ENCODE data around the gene NUDT9. TPM values are rescaled to one million over a fixed set of nuclear protein-coding genes. Genes with fewer than 3 reads are reported as not detected.
A peak's percentile ranks its signal among the peaks of the same experiment; 100 is the strongest.
"Not testable (repeated sequence)": the region's sequence is repeated elsewhere in the genome, so short reads cannot be mapped to it uniquely, and the experiment has no call there.

Gene NUDT9
- total RNA-seq, 1 donor from 2014 or later = 5.8 TPM

DNA sequence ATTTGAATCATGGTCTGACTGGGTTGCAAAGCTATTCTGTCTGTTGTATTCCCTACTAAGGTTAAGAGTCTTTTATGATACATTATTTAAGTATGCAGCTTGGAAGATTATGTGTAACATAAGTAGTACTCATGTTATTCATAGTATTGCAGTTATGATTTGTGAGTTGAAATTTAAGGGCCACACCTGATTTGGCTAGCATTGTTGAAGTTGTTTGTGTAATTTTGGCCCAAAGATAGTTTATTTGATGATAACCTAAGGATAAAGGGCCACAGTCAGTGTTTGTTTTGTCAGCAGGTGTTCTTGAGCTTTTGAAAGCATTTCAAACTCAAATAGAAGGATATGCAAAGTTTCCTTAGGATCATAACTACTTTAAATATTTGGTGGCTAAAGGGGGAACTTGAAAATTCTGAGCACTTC is 38.9 kb downstream of the NUDT9 start:
- no peak for DNase-seq (ENCODE audit: low spot score)

DNA sequence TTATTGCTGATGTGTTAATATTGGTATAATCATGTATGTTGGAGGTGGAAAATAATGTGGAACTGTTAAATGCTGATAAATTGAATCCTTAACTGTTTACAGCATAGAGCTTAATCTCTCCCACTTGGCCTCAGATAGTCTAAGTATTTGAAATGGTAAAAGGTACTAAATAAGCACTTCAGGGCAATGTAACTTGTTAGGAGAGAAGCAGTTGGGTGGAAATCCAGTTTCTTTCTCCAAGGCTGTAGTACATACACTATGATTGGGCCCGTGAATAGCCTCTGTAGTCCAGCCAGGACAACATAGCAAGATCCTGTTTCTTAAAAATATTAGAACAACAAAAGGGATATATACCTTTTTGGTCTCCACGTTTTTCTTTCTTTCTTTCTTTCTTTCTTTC is 39.7 kb downstream of the NUDT9 start:
- no peak for DNase-seq (ENCODE audit: low spot score)

DNA sequence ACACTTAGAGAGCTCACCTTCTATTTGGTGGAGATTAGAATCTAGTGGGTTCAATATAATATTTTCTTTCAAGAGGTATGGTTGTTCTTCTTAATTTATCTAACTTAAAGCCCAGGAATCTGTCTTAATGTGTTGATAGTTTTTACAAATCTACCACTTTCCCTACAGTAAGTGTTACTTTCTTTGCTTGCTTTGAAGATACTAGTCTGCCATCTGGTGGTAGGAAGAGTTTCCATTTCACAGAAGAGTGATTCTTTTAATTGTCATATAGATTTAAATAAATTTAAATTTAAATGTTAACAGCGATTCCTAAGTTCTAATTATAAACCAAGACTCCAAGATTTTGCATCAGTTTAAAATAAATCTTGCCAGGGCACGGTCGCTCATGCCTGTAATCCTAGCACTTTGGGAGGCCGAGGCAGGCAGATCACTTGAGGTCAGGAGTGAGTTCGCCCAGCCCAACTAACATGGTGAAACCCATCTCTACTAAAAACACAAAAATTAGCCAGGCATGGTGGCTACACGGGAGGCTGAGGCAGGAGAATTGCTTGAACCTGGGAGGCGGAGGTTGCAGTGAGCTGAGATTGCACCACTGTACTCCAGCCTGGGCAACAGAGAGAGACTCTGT is 43.5 kb downstream of the NUDT9 start:
- DNase-seq (ENCODE audit: low spot score) = peak; percentile 43

DNA sequence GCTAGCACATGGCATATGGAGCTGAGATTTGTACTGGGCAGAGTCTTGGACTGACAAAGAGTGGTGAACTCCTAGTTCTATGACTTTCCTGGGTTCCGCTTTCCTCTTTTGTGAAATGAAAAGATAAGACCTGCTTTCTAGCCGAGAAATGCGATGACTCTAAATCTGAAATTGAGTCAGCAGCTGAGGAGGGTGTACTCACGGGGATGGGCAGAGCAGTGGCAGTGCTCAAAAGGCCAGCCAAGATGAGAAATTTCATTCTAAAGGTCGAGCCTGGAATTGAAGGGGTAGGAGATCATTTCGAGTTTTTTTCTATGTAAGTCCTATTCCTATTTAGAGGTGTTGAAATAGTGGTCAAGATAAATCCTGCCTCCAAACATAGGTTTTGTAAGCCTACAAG is 47.0 kb downstream of the NUDT9 start:
- no peak for DNase-seq (ENCODE audit: low spot score)

DNA sequence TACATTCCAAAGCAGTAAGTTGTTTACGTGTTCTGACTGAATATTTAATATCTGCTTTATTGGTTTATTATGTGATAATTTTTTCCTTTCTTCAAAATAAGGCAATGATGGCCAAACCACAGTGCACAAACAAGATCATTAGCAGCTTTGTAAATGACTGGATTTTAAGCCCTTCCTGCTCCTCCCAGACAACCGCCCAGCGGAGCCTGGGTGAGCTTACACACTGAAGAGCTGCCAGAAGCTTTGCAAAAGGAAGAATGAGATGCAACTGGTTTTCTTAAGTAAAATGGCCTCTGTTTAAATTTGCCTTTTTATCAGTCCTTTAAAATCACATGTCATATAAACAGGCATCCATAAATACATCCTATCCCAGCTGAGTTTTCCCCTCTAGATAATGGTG is 54.6 kb downstream of the NUDT9 start:
- DNase-seq (ENCODE audit: low spot score) = peak; percentile 29

DNA sequence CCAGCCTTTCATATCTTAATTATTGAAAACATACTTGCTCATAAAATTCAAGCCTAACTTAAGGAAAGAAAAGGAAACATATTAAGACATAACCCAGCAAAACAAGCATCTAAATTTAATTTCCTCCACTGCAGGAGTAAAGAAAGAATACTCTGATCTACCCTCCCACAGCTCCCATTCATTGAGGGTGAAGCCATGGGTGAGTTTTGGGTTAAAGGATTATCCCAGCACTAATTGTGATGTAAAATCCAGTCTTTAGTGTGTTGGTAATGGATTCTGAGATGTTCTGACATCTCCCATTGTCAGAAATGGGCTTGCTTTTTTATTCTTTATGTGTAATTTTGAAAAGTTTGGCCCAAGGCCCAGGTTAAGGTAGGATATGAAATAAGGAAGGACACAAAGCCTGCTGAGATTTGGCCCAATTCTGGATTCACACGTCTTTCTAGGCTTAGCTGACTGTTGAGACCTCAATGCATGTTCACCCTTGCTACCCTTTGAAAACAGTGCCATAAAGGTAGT is 56.4 kb downstream of the NUDT9 start:
- no peak for DNase-seq (ENCODE audit: low spot score)

DNA sequence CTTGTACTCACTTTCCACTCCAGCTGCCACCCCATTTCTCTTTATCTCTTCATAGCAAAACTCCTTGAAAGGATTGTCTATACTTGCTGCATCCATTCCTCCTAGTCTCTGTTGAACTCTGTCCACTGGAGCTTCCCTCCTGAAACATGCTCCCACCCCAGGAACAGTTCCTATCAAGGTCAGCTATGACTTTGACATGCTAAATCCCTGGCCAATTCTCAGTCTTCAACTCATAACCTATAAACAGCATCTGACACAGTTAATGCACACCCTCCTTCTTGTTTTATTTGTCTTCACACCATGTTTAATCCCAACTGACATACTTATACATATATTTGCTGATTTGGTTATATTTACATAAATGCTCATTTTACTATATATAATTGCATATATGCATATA is 59.0 kb downstream of the NUDT9 start:
- DNase-seq (ENCODE audit: low spot score) = no peak

DNA sequence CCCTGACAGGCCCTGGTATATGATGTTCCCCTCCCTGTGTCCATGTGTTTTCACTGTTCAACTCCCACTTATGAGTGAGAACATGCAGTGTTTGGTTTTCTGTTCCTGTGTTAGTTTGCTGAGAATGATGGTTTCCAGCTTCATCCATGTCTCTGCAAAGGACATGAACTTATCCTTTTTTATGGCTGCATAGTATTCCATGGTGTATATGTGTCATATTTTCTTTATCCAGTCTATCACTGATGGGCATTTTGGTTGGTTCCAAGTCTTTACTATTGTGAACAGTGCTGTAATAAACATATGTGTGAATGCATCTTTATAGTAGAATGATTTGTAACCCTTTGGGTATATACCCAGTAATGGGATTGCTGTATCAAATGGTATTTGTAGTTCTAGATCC is 60.9 kb downstream of the NUDT9 start:
- not testable (repeated sequence) for DNase-seq (ENCODE audit: low spot score)

DNA sequence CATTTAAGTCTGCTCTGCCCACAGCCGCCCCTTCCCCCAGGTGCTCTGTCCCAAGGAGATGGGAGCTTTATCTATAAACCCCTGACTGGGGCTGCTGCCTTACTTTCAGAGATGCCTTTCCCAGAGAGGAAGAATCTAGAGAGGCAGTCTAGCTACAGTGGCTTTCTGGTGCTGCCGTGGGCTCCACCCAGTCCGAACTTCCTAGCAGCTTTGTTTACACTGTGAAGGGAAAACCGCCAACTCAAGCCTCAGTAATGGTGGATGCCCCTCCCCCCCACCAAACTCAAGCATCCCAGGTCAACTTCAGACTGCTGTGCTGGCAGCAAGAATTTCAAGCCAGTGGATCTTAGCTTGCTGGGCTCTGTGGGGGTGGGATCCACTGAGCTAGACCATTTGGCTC is 66.3 kb downstream of the NUDT9 start:
- not testable (repeated sequence) for DNase-seq (ENCODE audit: low spot score)

DNA sequence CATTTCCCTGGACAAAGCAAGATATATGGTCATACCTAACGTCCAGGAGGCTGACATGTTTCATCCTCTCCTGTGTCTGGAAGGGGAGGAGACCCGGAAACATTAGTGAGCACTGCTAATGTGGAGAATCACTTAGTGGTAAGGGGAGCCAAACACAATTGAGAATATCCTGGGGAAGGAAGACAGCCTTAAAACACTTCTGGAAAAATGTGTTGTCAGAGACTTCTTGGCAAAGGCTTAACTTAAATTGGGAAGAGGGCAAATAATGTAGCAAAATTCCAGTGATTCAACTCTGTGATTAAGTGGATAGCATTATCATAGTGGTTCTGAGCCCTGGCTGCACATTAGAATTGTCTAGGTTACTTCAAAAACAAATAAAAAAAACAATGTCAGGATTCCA is 67.3 kb downstream of the NUDT9 start:
- no peak for DNase-seq (ENCODE audit: low spot score)

DNA sequence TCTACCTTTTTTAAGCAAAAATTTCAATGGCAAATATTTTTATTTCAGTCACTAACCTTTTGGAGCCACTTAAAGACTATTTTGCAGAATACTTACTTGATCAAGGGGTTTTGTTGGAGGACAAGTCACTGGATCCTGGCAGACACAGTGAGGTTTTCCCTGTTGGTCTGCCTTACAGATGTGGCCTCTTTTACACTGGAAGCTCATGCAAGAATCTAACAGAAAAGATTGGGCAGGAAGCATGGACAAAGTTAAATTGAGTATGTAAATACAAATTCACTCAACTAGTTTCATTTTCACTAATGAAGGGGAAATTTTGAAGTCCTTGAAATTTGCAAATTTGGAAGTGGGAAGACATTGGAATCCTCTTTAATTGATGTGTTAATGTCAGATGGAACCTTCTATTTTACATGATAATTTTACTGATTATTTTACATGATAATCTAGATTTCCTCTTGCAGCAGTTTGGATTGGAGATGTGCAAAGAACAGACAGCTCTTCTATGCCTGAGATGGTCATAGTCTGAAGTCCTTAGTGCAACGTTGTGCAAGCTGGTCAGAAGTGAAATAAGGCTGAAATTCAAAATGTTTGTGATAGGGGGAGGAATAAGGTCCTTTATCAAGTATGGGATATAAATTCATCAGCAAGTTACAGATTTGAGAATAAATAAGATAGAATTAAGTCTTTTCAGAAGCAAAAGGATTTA is 68.4 kb downstream of the NUDT9 start:
- DNase-seq (ENCODE audit: low spot score) = no peak

DNA sequence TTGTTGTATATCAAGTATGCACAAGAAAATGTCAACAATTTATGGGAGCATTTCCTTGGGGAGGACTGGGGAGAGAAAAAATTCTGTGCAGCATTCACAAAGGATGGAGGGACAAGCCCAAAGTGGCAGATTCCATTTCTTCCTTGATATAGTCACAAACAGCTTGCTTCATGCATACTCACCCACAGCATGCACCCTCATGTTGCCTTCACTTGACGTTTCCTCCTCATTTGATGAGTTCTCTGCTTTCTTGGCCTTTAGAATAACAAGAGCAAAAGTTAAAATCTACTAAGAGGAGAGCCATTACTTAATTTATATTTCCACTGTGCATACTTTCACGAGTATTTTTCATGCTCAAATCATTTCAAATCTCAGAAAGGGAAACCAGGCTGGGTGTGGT is 69.1 kb downstream of the NUDT9 start:
- DNase-seq (ENCODE audit: low spot score) = no peak

DNA sequence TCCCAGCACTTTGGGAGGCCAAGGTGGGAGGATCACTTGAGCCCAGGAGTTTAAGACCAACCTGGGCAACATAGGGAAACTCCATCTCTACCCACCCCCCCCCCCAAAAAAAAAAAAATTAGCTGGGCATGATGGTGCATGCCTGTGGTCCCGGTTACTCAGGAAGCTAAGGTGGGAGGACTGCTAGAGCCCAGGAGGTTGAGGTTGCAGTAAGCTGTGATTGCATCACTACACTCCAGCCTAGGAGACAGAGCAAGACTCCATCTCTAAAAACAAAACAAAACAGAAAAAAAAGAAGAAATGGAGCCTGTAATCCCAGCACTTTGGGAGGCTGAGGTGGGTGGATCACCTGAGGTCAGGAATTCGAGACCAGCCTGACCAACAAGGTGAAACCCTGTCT is 69.5 kb downstream of the NUDT9 start:
- not testable (repeated sequence) for DNase-seq (ENCODE audit: low spot score)

DNA sequence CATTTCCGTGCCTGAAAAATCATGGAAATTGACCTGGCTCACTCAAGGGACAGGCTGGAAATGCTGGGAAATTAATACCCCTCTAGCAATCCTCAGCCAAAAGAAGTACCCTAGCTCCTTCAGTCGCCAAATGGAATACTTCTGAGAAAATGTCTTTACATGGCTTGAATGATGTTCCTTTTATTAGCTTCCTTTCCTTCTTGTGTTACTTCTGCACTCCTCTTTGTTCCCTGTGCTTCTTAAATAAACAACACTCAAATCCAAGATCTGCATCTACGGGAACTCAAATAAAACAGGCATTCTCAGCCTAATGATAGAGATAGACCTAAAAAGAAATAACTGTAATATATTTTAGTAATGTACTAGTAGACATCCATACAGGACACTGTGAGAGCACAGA is 70.7 kb downstream of the NUDT9 start:
- DNase-seq (ENCODE audit: low spot score) = no peak

DNA sequence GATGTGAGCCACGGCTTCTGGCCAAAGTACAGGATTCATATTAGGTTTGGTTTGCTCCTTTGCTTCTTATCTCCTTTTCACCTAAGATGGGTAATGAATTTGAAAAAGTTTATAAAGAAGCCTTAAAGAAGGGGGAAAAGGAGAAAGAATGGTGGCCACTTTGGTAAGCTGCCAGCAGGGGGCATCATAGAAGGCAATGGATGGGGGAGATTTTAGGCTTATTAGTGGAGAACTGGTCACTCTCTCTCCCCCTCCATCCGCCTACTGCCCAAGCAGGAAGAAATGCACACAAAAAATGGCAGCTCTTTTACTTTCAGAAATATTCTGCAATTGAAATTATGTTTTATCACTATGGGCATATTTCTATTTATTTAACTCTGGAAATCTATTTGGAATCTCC is 74.8 kb downstream of the NUDT9 start:
- DNase-seq (ENCODE audit: low spot score) = no peak

DNA sequence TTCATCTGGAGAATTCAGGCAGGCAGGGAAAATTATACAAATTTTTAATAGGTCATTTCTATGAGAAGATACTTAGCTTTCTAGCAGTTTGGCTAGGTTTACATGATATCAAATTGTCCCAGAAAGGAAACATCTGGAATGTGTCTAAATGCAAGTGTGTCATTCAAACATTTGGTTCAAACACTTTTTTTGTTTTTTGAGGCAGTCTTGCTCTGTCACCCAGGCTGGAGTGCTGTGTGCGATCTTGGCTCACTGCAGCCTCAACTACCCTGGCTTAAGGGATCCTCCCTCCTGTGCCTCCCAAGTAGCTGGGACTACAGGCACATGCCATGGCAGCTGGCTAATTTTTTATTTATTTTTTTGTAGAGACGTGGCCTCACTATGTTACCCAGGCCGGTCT is 75.2 kb downstream of the NUDT9 start:
- DNase-seq (ENCODE audit: low spot score) = no peak

DNA sequence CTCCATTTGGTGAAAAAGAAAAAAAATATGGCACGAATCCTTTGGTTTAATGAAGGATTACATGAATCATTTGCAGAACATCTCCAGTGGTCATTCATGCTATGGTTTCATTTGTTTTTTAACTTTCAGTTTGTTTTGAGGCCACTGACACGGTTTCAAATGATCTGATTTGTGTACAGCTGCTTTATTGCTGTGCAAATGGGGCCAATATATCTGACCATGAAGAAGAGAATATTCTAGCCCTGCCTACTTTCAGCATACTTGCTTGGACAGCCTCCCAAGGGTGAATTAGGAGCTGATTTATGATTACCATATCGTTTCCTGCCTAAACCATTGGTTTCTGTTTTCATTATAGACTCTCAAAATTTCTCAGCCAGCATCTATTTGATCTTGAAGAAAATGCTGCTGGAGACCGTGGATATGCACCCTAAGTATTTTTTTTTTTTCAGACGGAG is 76.1 kb downstream of the NUDT9 start:
- DNase-seq (ENCODE audit: low spot score) = peak; percentile 41

DNA sequence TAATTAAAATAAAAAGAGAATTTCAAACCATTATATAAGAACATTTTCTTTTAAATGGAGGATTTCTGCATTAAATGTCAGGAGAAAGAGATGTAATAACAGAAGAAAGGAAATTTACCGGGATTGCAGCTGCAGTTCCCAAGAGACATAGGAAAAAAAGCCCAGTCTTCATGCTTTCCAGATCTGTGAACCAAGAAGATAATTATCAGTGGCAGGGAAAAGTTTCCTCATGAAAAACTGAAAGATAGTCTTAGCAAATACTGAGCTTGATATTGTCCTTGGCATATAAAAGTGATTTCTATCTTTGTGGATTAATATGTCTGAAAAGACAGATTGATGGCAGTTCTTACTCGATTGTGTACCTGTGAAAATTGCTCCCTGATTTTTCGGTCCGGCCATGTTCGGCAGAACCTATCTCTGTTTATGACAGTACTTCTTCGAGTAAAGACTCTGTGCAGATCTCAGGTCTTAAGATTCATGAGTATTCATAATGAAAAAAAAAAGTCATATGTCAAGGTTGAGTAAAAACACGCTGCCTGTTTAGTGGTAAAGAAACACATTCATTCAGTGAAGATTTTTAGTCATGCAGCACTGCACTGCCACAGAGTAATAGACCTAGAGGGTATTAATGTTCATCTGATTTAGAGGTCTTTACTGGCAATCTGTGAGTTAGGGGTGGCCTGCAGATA is 77.2 kb downstream of the NUDT9 start:
- DNase-seq (ENCODE audit: low spot score) = peak; percentile 68

DNA sequence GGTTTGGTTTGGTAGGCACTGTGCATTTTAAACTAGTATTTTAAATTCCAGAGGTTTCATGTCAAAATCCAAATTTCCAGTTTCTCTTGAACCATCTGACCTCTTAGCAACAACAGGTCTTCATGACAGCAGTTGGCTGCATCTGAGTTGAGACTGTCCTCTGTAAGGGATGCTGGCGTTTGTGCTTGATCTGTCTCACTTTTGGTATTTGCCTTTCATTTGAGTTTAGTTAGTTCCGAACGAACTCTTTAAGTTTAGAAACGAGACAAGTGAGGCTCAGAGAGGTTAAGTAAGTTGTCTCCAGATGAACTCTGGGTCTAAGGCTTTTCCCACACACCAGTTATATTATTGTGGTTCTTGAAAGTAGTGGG is 77.7 kb downstream of the NUDT9 start:
- DNase-seq (ENCODE audit: low spot score) = no peak

DNA sequence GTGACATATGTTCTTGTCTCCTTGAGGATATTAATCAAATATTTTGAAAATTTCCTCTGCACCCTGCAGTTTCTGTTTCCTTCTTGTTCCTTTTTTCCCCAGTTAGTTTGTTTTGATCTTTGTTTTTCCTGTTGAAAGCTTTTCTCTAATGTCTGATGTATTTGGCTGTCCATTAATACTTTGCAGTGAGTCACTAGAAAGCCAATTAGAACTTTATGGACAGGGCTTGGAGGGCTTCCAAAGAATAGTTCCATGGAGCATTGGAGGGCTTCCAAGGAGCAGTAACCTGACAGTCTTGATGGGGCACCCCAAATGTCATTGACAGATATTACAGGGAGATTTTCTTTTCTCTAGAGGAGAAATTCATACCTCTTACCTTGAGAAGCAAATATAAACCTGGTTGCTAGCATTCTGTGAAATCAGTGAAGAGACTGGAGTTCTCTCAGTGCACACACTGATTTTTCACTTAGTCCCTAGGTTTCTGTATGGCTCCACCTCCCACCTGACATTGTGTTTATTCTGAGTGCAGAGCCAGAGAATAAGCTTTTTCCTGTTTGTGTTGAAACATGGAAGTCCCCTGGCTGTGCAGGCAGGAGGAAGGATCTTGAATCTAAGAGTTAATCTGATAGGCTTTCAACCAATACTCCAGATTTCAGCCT is 80.3 kb downstream of the NUDT9 start:
- DNase-seq (ENCODE audit: low spot score) = no peak

DNA sequence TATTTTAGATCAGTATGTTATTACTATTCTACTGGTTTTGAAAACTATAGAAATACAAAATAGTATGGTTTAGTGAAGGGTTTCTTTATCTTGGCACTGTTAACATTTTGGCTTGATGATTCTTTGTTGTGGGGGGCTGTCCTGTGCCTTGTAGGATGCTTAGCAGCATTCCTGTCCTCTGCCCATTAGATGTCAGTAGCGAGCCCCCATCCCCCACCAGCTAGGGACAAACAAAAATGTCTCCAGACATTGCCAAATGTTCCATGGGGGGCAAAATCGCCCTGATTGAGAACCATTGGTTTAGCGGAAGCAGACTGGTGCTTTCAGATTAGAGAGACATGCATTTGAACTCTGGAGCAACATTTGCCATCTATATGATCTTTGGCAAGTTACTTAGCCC is 83.5 kb downstream of the NUDT9 start:
- DNase-seq (ENCODE audit: low spot score) = no peak

DNA sequence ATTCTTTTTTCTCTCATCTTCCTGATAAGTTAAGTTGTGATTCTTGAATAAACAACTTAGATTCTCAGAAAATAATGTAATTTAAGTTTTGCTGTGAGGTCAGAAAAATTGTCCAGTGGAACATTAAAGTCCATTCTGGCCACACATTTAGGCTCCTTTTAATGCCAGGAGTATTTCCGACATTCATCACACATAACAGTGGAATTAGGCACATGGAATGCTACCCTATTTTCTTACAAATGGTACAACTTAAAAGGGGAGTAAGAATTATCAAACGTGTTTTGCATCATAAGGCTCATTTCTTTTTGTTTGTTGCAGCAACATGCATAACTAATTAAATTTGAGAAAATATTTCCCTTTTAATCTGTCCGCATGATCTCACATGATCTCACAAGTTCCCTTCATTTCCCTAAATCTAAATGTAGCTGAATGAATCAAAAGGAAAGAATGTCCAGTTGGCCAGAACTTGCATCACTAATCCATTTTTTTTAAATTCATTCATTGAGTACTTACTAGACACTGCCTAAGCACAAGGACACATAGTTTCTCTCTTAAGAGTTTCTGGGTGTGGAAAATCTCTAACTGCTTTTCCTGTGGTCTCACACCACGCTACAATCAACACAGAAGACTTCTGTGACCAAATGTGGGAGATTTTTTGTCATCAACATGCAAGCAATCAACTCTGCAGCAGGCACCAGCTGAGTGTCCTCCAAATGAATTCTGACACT is 84.8 kb downstream of the NUDT9 start:
- DNase-seq (ENCODE audit: low spot score) = no peak
